H9 (cell line): ENCODE data around the gene RPS6KA6. TPM values are rescaled to one million over a fixed set of nuclear protein-coding genes. Genes with fewer than 3 reads are reported as not detected.

ENCODE experiments used
- DNase-seq: peaks from one replicate; pipeline ENCODE4 v3.0.0-alpha.2; 2017
- H2AFZ ChIP-seq: one replicate; pipeline ENCODE4 v1.6.1; 2013; ENCODE audit warnings: mild to moderate bottlenecking, low read length, control low read depth, moderate library complexity
- H2AK5ac ChIP-seq: 2 replicates; pipeline ENCODE4 v1.6.1; 2013; ENCODE audit warnings: low read length, control low read depth, mixed read lengths; ENCODE audit not compliant: insufficient read length
- H2BK120ac ChIP-seq: one replicate; pipeline ENCODE4 v1.6.1; 2013; ENCODE audit warnings: low read depth, mild to moderate bottlenecking, low read length, control low read depth, inconsistent platforms; ENCODE audit not compliant: poor library complexity, severe bottlenecking
- H2BK12ac ChIP-seq: 2 replicates; pipeline ENCODE4 v1.6.1; 2013; ENCODE audit warnings: low read length, control low read depth, mixed read lengths, low read depth; ENCODE audit not compliant: insufficient read length
- H2BK15ac ChIP-seq: 2 replicates; pipeline ENCODE4 v1.6.1; 2013; ENCODE audit warnings: low read depth, low read length, control low read depth
- H2BK20ac ChIP-seq: one replicate; pipeline ENCODE4 v1.6.1; 2013; ENCODE audit warnings: low read depth, mild to moderate bottlenecking, low read length, control low read depth, inconsistent platforms; ENCODE audit not compliant: poor library complexity, severe bottlenecking
- H2BK5ac ChIP-seq: 2 replicates; pipeline ENCODE4 v1.6.1; 2013; ENCODE audit warnings: low read length, control low read depth, mixed read lengths; ENCODE audit not compliant: insufficient read length
- H3K14ac ChIP-seq: 2 replicates; pipeline ENCODE4 v1.6.1; 2013; ENCODE audit warnings: low read length, control low read depth; ENCODE audit not compliant: insufficient read depth
- H3K18ac ChIP-seq: 2 replicates; pipeline ENCODE4 v1.6.1; 2013; ENCODE audit warnings: low read depth, mild to moderate bottlenecking, mixed read lengths, low read length, control low read depth; ENCODE audit not compliant: insufficient read length
- H3K23ac ChIP-seq: 2 replicates; pipeline ENCODE4 v1.6.1; 2013; ENCODE audit warnings: low read length, control low read depth, mixed read lengths, low read depth; ENCODE audit not compliant: insufficient read length
- H3K23me2 ChIP-seq: 2 replicates; pipeline ENCODE4 v1.6.1; 2013; ENCODE audit warnings: low read depth, mild to moderate bottlenecking, mixed read lengths, low read length, control low read depth; ENCODE audit not compliant: insufficient read length, poor library complexity, severe bottlenecking
- H3K27ac ChIP-seq: 2 replicates; pipeline ENCODE4 v1.5.1; 2013; ENCODE audit warnings: low read length, control low read depth, mixed read lengths, low read depth; ENCODE audit not compliant: insufficient read length
- H3K27me3 ChIP-seq: 2 replicates; pipeline ENCODE4 v1.6.1; 2013; ENCODE audit warnings: low read length, control low read depth, inconsistent platforms; ENCODE audit not compliant: insufficient read depth
- H3K4ac ChIP-seq: 2 replicates; pipeline ENCODE4 v1.6.1; 2013; ENCODE audit warnings: low read depth, mild to moderate bottlenecking, control low read depth, inconsistent platforms, low read length, moderate library complexity
- H3K4me1 ChIP-seq: 2 replicates; pipeline ENCODE4 v1.6.1; 2013; ENCODE audit warnings: low read length, control low read depth, inconsistent platforms; ENCODE audit not compliant: insufficient read depth
- H3K4me2 ChIP-seq: 2 replicates; pipeline ENCODE4 v1.6.1; 2013; ENCODE audit warnings: low read length, control low read depth, mixed read lengths; ENCODE audit not compliant: insufficient read length, insufficient read depth
- H3K56ac ChIP-seq: 2 replicates; pipeline ENCODE4 v1.6.1; 2013; ENCODE audit warnings: low read depth, mild to moderate bottlenecking, mixed read lengths, low read length, control low read depth; ENCODE audit not compliant: insufficient read length
- H3K79me1 ChIP-seq: 2 replicates; pipeline ENCODE4 v1.6.1; 2013; ENCODE audit warnings: low read depth, mild to moderate bottlenecking, moderate library complexity, low read length, control low read depth, inconsistent platforms; ENCODE audit not compliant: insufficient read depth, poor library complexity, severe bottlenecking
- H3K79me2 ChIP-seq: 2 replicates; pipeline ENCODE4 v1.6.1; 2013; ENCODE audit warnings: low read length, control low read depth, inconsistent platforms; ENCODE audit not compliant: insufficient read depth
- H3K9ac ChIP-seq: 2 replicates; pipeline ENCODE4 v1.6.1; 2013; ENCODE audit warnings: low read length, control low read depth, mixed read lengths; ENCODE audit not compliant: insufficient read length; ENCODE audit errors: extremely low read depth
- H3K9me3 ChIP-seq: one replicate; pipeline ENCODE4 v1.6.1; 2013; ENCODE audit warnings: low read depth, low read length, inconsistent platforms; ENCODE audit not compliant: control insufficient read depth
- H3T11ph ChIP-seq: one replicate; pipeline ENCODE4 v1.6.1; 2013; ENCODE audit warnings: mild to moderate bottlenecking, low read length, control low read depth, inconsistent platforms
- H4K20me1 ChIP-seq: one replicate; pipeline ENCODE4 v1.6.1; 2013; ENCODE audit not compliant: control insufficient read depth, insufficient read length, insufficient read depth
- H4K5ac ChIP-seq: 2 replicates; pipeline ENCODE4 v1.6.1; 2013; ENCODE audit warnings: low read depth, mild to moderate bottlenecking, mixed read lengths, low read length, control low read depth; ENCODE audit not compliant: insufficient read length
- H4K8ac ChIP-seq: replicated peaks from 2 replicates; pipeline ENCODE4 v1.6.1; 2013; ENCODE audit warnings: low read length, control low read depth, mixed read lengths, low read depth; ENCODE audit not compliant: insufficient read length
- H4K91ac ChIP-seq: 2 replicates; pipeline ENCODE4 v1.6.1; 2013; ENCODE audit warnings: low read depth, mild to moderate bottlenecking, moderate library complexity, mixed read lengths, low read length, control low read depth; ENCODE audit not compliant: insufficient read length
- H3K27ac Mint-ChIP-seq, 3 experiments: 2 replicates in 2 of 3; 3 replicates in 1 of 3; pipeline ENCODE4 v1.8.0; 2020 to 2021; ENCODE audit warnings: mixed read lengths in 3 of 3, mild to moderate bottlenecking in 1 of 3, moderate library complexity in 1 of 3
- H3K27me3 Mint-ChIP-seq: 2 replicates; pipeline ENCODE4 v1.8.0; 2021; ENCODE audit warnings: low read depth, mild to moderate bottlenecking, moderate library complexity, mixed read lengths
- H3K36me3 Mint-ChIP-seq, 3 experiments: 2 replicates in 2 of 3; 3 replicates in 1 of 3; pipeline ENCODE4 v1.8.0; 2020 to 2021; ENCODE audit warnings: low read depth in 3 of 3, mixed read lengths in 3 of 3; ENCODE audit not compliant: insufficient read depth in 1 of 3
- H3K4me1 Mint-ChIP-seq, 2 experiments: 2 replicates each; pipeline ENCODE4 v1.8.0; 2020; ENCODE audit warnings: mixed read lengths in 2 of 2
- H3K4me3 Mint-ChIP-seq, 2 experiments: 2 replicates in 1 of 2; 3 replicates in 1 of 2; pipeline ENCODE4 v1.8.0; 2020 to 2021; ENCODE audit warnings: mild to moderate bottlenecking in 2 of 2, mixed read lengths in 2 of 2, moderate library complexity in 1 of 2
- H3K9me3 Mint-ChIP-seq, 2 experiments: 2 replicates in 1 of 2; 3 replicates in 1 of 2; pipeline ENCODE4 v1.8.0; 2020; ENCODE audit warnings: mild to moderate bottlenecking in 2 of 2, mixed read lengths in 2 of 2, moderate library complexity in 1 of 2
- CTCF ChIP-seq: fragments of 200-600 bp; sonication (generic); conservative IDR thresholded peaks from 3 replicates; pipeline ENCODE4 v1.8.0; 2021; ENCODE audit warnings: antibody characterized with exemption, mild to moderate bottlenecking
- total RNA-seq: library from RNA; stranded (reverse); gene quantifications from 2 replicates; pipeline ENCODE4 v1.2.1, GENCODE V29; 2021

Gene RPS6KA6
- total RNA-seq, 1 experiment from 2014 or later, result 12.1 TPM

GRCh38 chrX:84161641-84162040 is 26.4 kb downstream of the RPS6KA6 start:
- H3K9me3 Mint-ChIP-seq, result peaks cover 26 to 32% of the 10 kb centered on the region in 2 experiments
- H3K23me2 ChIP-seq, result no peaks in the 10 kb centered on the region
- H3K4me2 ChIP-seq, result no peak overlapping the region
- H2BK15ac ChIP-seq, result no peak overlapping the region
- no peaks in the 10 kb centered on the region for H3K27me3 Mint-ChIP-seq
- H4K8ac ChIP-seq, result no peak overlapping the region
- no peak overlapping the region for H3K27ac Mint-ChIP-seq
- peaks cover 0 to 7% (median 4%) of the 10 kb centered on the region in 3 experiments; a peak in 4 of 7 replicates for H3K36me3 Mint-ChIP-seq
- H3K9ac ChIP-seq, result no peak overlapping the region
- no peak overlapping the region for H2AFZ ChIP-seq
- H2BK20ac ChIP-seq, result no peak overlapping the region
- H4K5ac ChIP-seq, result no peak overlapping the region
- no peaks in the 10 kb centered on the region for H3K27me3 ChIP-seq
- H4K91ac ChIP-seq, result no peak overlapping the region
- H3K79me2 ChIP-seq, result no peaks in the 10 kb centered on the region
- H2BK12ac ChIP-seq, result no peak overlapping the region
- H2AK5ac ChIP-seq, result no peak overlapping the region
- no peak overlapping the region for H3K27ac ChIP-seq
- no peak overlapping the region for H2BK5ac ChIP-seq
- no peak overlapping the region for H3K18ac ChIP-seq
- no peaks in the 10 kb centered on the region for H3K79me1 ChIP-seq
- H3K56ac ChIP-seq, result no peak overlapping the region
- no peaks in the 10 kb centered on the region for H3K4me1 ChIP-seq
- no peak for DNase-seq
- peaks cover 7 to 8% of the 10 kb centered on the region in 2 experiments for H3K4me1 Mint-ChIP-seq
- no peak overlapping the region for H3K4me3 Mint-ChIP-seq
- no peaks in the 10 kb centered on the region for H4K20me1 ChIP-seq
- H3K23ac ChIP-seq, result no peak overlapping the region
- no peak overlapping the region for H3K14ac ChIP-seq
- H2BK120ac ChIP-seq, result no peak overlapping the region
- no peak overlapping the region for H3K4ac ChIP-seq
- peaks cover 6% of the 10 kb centered on the region for H3K9me3 ChIP-seq
- no peak overlapping the region for H3T11ph ChIP-seq
- no peak for TF ChIP-seq CTCF
